Nephron progenitor cell (in vitro differentiated cells): ENCODE measurements around the gene S100P.

Experiments
- DNase-seq: peaks from one replicate; pipeline ENCODE4 v3.0.0; 2021
- H3K27ac Mint-ChIP-seq: 2 replicates; pipeline ENCODE4 v1.8.0; 2021; ENCODE audit warnings: mild to moderate bottlenecking, moderate library complexity, mixed read lengths
- H3K27me3 Mint-ChIP-seq: 2 replicates; pipeline ENCODE4 v1.8.0; 2021; ENCODE audit warnings: mild to moderate bottlenecking, low read depth, mixed read lengths; ENCODE audit not compliant: poor library complexity
- H3K36me3 Mint-ChIP-seq: 2 replicates; pipeline ENCODE4 v1.8.0; 2021; ENCODE audit warnings: low read depth, mixed read lengths
- H3K4me1 Mint-ChIP-seq: 2 replicates; pipeline ENCODE4 v1.8.0; 2021; ENCODE audit warnings: mixed read lengths
- H3K4me3 Mint-ChIP-seq: 2 replicates; pipeline ENCODE4 v1.8.0; 2021; ENCODE audit warnings: mild to moderate bottlenecking, moderate library complexity, mixed read lengths
- H3K9me3 Mint-ChIP-seq: 2 replicates; pipeline ENCODE4 v1.8.0; 2021; ENCODE audit warnings: mild to moderate bottlenecking, moderate library complexity, mixed read lengths
- TF ChIP-seq, protein P1 (sequence below): fragments of 200-600 bp; sonication (generic); IDR thresholded peaks from 2 replicates; pipeline ENCODE4 v1.5.0; 2021; ENCODE audit warnings: antibody characterized with exemption

Gene S100P

DNA sequence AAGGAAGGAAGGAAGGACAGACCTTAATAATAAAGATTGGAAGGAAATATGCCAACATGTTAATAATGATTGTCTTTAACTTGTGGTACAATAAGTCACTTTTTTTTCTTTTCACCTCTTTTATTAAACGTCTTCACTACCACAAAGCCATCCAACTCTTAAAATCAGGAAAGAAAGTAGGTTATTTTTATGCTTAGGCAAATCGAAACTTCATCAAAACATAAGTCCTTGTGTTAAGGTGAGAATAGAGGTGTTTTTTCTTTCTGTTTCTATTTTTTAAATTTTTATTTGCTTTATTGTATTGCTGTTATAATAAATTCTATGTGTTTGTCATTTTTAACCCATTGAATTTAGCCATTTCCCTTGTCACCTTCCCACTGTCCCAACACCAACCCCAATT lies 48.8 kb downstream of the S100P start:
- DNase-seq = no peak
- Mint-ChIP-seq H3K9me3 (peaks cover 30% of the 10 kb centered on the region), H3K27ac (no peak overlapping the region), H3K36me3 (no peaks in the 10 kb centered on the region), H3K4me3 (no peak overlapping the region), H3K4me1 (peaks cover 14% of the 10 kb centered on the region), H3K27me3 (peaks cover 3% of the 10 kb centered on the region)
- TF ChIP-seq, protein P1, sequence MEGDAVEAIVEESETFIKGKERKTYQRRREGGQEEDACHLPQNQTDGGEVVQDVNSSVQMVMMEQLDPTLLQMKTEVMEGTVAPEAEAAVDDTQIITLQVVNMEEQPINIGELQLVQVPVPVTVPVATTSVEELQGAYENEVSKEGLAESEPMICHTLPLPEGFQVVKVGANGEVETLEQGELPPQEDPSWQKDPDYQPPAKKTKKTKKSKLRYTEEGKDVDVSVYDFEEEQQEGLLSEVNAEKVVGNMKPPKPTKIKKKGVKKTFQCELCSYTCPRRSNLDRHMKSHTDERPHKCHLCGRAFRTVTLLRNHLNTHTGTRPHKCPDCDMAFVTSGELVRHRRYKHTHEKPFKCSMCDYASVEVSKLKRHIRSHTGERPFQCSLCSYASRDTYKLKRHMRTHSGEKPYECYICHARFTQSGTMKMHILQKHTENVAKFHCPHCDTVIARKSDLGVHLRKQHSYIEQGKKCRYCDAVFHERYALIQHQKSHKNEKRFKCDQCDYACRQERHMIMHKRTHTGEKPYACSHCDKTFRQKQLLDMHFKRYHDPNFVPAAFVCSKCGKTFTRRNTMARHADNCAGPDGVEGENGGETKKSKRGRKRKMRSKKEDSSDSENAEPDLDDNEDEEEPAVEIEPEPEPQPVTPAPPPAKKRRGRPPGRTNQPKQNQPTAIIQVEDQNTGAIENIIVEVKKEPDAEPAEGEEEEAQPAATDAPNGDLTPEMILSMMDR = no peak

DNA sequence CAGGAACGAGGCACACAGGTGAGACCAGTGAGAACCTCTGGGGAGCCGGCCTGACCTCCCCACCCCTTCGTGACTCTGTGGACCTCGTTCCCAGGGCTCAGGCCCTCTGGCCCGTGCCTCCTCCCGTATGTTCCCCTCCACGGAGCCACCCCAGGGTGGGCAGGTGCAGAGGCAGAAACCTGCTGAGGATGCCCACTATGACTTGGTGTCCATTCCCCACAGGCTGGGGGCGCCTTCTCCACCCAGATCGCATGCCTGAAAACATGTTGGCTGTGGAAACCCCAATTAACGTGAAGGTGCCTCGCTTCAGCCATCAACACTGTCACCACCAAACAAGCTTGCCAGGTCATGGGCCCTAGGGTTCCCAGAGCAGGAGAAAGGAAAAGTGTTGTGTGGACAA lies 49.3 kb downstream of the S100P start:
- Mint-ChIP-seq H3K36me3 (no peaks in the 10 kb centered on the region), H3K27ac (no peak overlapping the region), H3K4me1 (peaks cover 18% of the 10 kb centered on the region), H3K4me3 (no peak overlapping the region), H3K27me3 (peaks cover 3% of the 10 kb centered on the region), H3K9me3 (peaks cover 30% of the 10 kb centered on the region)
- TF ChIP-seq, protein P1 = no peak
- DNase-seq = no peak
